AG04450 (cell line): Measurements from ENCODE around the gene OSBPL5. TPM values are rescaled to one million over a fixed set of nuclear protein-coding genes. Genes with fewer than 3 reads are reported as not detected.

Source experiments
- CTCF ChIA-PET: fragments of 300-600, 350-600 bp; formaldehyde crosslinking; extraction: SDS; loops from one replicate; lab custom pipeline; 2022; ENCODE audit warnings: antibody characterized with exemption, inconsistent platforms; lab: Charles Lee
- POLR2A ChIA-PET: fragments of 350-600 bp; formaldehyde crosslinking; extraction: SDS; loops from one replicate; lab custom pipeline; 2021; ENCODE audit warnings: antibody characterized with exemption, inconsistent platforms; lab: Yijun Ruan, JAX
- DNase-seq: peaks from one replicate; pipeline ENCODE4 v3.0.0-alpha.2; 2011; ENCODE audit warnings: low read depth, low spot score
- H3K27ac ChIP-seq: one replicate; pipeline ENCODE4 v1.5.1; 2012; ENCODE audit warnings: low read depth, low read length, control low read depth
- H3K27me3 ChIP-seq: one replicate; pipeline ENCODE4 v1.6.0; 2012; ENCODE audit warnings: low read length; ENCODE audit not compliant: control insufficient read depth, insufficient read depth
- H3K4me3 ChIP-seq: 2 replicates; pipeline ENCODE4 v1.5.1; 2011; ENCODE audit warnings: mild to moderate bottlenecking, low read depth, low read length, control low read depth
- H3K9me3 ChIP-seq: 2 replicates; pipeline ENCODE4 v1.5.1; 2012; ENCODE audit warnings: low read length; ENCODE audit not compliant: control insufficient read depth, insufficient read depth
- CTCF ChIP-seq: IDR thresholded peaks from 2 replicates; pipeline ENCODE4 v1.5.1; 2011; ENCODE audit warnings: low read depth, low read length, control low read depth, inconsistent platforms
- polyA plus RNA-seq: library from polyadenylated mRNA; depleted of rRNA; stranded (reverse); fragments of >200 nt; gene quantifications from 2 replicates; pipeline ENCODE4 v1.2.3, GENCODE V29; 2011

The OSBPL5 gene
- polyA plus RNA-seq, 1 experiment: 7.4 TPM

- ChIA-PET POLR2A (no interaction called here), CTCF (no interaction called here)
- no peak for TF ChIP-seq CTCF
- no peak for DNase-seq
- H3K9me3 ChIP-seq: no peaks in the 10 kb centered on the region; the same call in 1 of the 2 replicates
- H3K4me3 ChIP-seq: no peak overlapping the region
- H3K27me3 ChIP-seq: peaks cover 42% of the 10 kb centered on the region
- no peak overlapping the region for H3K27ac ChIP-seq
Measured at GRCh38 chr11:3197878-3198528, 32.9 kb upstream of the OSBPL5 start.

GRCh38 chr11:3197044-3197695 is 32.1 kb upstream of the OSBPL5 start:
- H3K4me3 ChIP-seq: no peak overlapping the region
- DNase-seq: no peak
- TF ChIP-seq CTCF: no peak
- peaks cover 39% of the 10 kb centered on the region for H3K27me3 ChIP-seq
- no peak overlapping the region for H3K27ac ChIP-seq
- H3K9me3 ChIP-seq: no peaks in the 10 kb centered on the region; the same call in 1 of the 2 replicates
- POLR2A ChIA-PET: no interaction called here
- CTCF ChIA-PET: no interaction called here

- no peak for DNase-seq
- Histone ChIP-seq H3K27me3 (peaks cover 32% of the 10 kb centered on the region), H3K9me3 (no peaks in the 10 kb centered on the region; the same call in 1 of the 2 replicates), H3K4me3 (no peak overlapping the region), H3K27ac (no peak overlapping the region)
- ChIA-PET POLR2A (no interaction called here), CTCF (interaction anchor here (0.8 kb wide), 1 partner anchor 83 kb away, joined by 3 read pairs; no protein-coding TSS in a partner anchor)
- no peak for TF ChIP-seq CTCF
Measured at GRCh38 chr11:3196161-3197043, 31.3 kb upstream of the OSBPL5 start.

- H3K9me3 ChIP-seq: no peaks in the 10 kb centered on the region; the same call in 1 of the 2 replicates
- POLR2A ChIA-PET: no interaction called here
- TF ChIP-seq CTCF: peak; percentile 62
- peaks cover 29% of the 10 kb centered on the region for H3K27me3 ChIP-seq
- no peak overlapping the region for H3K27ac ChIP-seq
- no peak overlapping the region for H3K4me3 ChIP-seq
- CTCF ChIA-PET: interaction anchor here (0.5 to 1.2 kb wide), 9 partner anchors 9 to 219 kb away, joined by 3 to 5 read pairs (median 3); no protein-coding TSS in a partner anchor
- DNase-seq: no peak
Measured at GRCh38 chr11:3195251-3196160, 30.4 kb upstream of the OSBPL5 start.
